MM.1S (cell line): ENCODE results near the gene YPEL1.
A peak's percentile ranks its signal among the peaks of the same experiment; 100 is the strongest.

ENCODE experiments used
- DNase-seq: peaks from one replicate; pipeline ENCODE4 v3.0.0-alpha.2; 2015
- H2AFZ ChIP-seq: fragments of 300-600 bp; sonication (generic); 2 replicates; pipeline ENCODE4 v1.6.0; 2016; ENCODE audit warnings: antibody characterized with exemption, low read length
- H3F3A ChIP-seq: fragments of 300-600 bp; sonication (generic); 2 replicates; pipeline ENCODE4 v1.6.1; 2016; ENCODE audit warnings: mild to moderate bottlenecking, antibody characterized with exemption, low read length, moderate library complexity, mixed read lengths; ENCODE audit not compliant: insufficient read depth
- H3K27ac ChIP-seq: fragments of 300-600 bp; sonication (generic); 2 replicates; pipeline ENCODE4 v1.5.1; 2016; ENCODE audit warnings: mild to moderate bottlenecking, low read length
- H3K27me3 ChIP-seq: fragments of 300-600 bp; sonication (generic); replicated peaks from 2 replicates; pipeline ENCODE4 v1.6.0; 2016; ENCODE audit warnings: low read length; ENCODE audit not compliant: insufficient read depth
- H3K36me3 ChIP-seq: fragments of 300-600 bp; sonication (generic); replicated peaks from 2 replicates; pipeline ENCODE4 v1.6.1; 2016; ENCODE audit warnings: mild to moderate bottlenecking, low read length, mixed read lengths; ENCODE audit not compliant: insufficient read depth
- H3K4me1 ChIP-seq: fragments of 300-600 bp; sonication (generic); 2 replicates; pipeline ENCODE4 v1.6.1; 2016; ENCODE audit warnings: low read length, mixed read lengths
- H3K4me2 ChIP-seq: fragments of 300-600 bp; sonication (generic); 2 replicates; pipeline ENCODE4 v1.6.0; 2016; ENCODE audit warnings: low read depth, low read length
- H3K4me3 ChIP-seq: fragments of 300-600 bp; sonication (generic); 2 replicates; pipeline ENCODE4 v1.5.1; 2016; ENCODE audit warnings: low read length, mixed read lengths
- H3K79me2 ChIP-seq: fragments of 300-600 bp; sonication (generic); 2 replicates; pipeline ENCODE4 v1.6.1; 2016; ENCODE audit warnings: mixed run types, low read length, mixed read lengths
- H3K9ac ChIP-seq: fragments of 300-600 bp; sonication (generic); 2 replicates; pipeline ENCODE4 v1.6.1; 2016; ENCODE audit warnings: low read length, mixed read lengths
- H3K9me2 ChIP-seq: fragments of 300-600 bp; sonication (generic); replicated peaks from 2 replicates; pipeline ENCODE4 v1.6.1; 2016; ENCODE audit warnings: mild to moderate bottlenecking, low read length, mixed read lengths; ENCODE audit not compliant: insufficient read depth
- H3K9me3 ChIP-seq: fragments of 300-600 bp; sonication (generic); replicated peaks from 2 replicates; pipeline ENCODE4 v1.6.1; 2016; ENCODE audit warnings: mild to moderate bottlenecking, low read length, mixed read lengths; ENCODE audit not compliant: insufficient read depth
- H4K20me1 ChIP-seq: fragments of 300-600 bp; sonication (generic); 2 replicates; pipeline ENCODE4 v1.6.1; 2016; ENCODE audit warnings: mild to moderate bottlenecking, low read length, moderate library complexity, mixed read lengths; ENCODE audit not compliant: insufficient read depth
- EZH2 ChIP-seq: fragments of 300-600 bp; sonication (generic); optimal IDR thresholded peaks from 2 replicates; pipeline ENCODE3; 2017; ENCODE audit warnings: low read depth, mild to moderate bottlenecking, antibody characterized with exemption, low read length, mixed read lengths
- EZH2phosphoT487 ChIP-seq: fragments of 300-600 bp; sonication (generic); IDR thresholded peaks from 2 replicates; pipeline ENCODE4 v1.6.1; 2018; ENCODE audit warnings: antibody characterized with exemption, low read length
- TF ChIP-seq, protein P1 (sequence below): fragments of 300-600 bp; sonication (generic); IDR thresholded peaks from 2 replicates; pipeline ENCODE4 v1.5.1; 2016; ENCODE audit warnings: antibody characterized with exemption, low read length, mixed read lengths

Gene YPEL1

DNA sequence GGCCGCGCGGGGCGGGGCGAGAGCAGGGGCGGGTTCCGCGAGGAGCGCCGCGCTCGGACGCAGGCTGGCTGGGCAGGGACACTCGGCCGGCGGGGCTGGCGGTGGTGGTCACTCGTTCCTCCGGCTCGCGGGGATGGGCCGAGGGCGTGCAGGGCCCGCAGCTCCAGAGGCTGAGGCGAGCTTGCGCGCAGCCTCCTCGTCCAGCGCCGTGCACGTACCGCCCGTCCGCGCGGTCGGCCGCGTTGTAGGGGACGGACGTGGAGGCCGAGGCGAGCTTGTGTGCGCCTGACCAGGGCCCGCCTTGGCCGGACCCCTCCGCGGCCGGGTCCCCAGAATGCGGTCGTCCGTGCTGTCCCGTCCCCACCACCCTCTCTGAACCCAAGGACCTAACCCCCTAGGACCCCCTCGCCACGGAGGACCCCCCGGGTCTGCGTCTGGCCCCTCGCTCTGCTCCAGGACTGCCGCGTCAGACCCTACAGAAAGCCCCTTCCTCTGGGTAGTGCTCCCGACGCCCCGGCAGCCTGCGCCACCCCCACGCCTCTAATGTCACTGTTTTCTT, 569 bp upstream of the YPEL1 start:
- no peak overlapping the region for H3K4me3 ChIP-seq
- no peak overlapping the region for H3K27ac ChIP-seq
- TF ChIP-seq EZH2phosphoT487 (no peak), EZH2 (no peak)
- TF ChIP-seq, protein P1, sequence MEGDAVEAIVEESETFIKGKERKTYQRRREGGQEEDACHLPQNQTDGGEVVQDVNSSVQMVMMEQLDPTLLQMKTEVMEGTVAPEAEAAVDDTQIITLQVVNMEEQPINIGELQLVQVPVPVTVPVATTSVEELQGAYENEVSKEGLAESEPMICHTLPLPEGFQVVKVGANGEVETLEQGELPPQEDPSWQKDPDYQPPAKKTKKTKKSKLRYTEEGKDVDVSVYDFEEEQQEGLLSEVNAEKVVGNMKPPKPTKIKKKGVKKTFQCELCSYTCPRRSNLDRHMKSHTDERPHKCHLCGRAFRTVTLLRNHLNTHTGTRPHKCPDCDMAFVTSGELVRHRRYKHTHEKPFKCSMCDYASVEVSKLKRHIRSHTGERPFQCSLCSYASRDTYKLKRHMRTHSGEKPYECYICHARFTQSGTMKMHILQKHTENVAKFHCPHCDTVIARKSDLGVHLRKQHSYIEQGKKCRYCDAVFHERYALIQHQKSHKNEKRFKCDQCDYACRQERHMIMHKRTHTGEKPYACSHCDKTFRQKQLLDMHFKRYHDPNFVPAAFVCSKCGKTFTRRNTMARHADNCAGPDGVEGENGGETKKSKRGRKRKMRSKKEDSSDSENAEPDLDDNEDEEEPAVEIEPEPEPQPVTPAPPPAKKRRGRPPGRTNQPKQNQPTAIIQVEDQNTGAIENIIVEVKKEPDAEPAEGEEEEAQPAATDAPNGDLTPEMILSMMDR: no peak
- H3K27me3 ChIP-seq: no peaks in the 10 kb centered on the region
- no peaks in the 10 kb centered on the region for H3F3A ChIP-seq
- no peaks in the 10 kb centered on the region for H3K9me3 ChIP-seq
- H3K4me2 ChIP-seq: peak overlapping the region; percentile 60
- no peaks in the 10 kb centered on the region for H4K20me1 ChIP-seq
- H3K79me2 ChIP-seq: no peaks in the 10 kb centered on the region
- H3K4me1 ChIP-seq: peaks cover 9% of the 10 kb centered on the region; the same call in 1 of the 2 replicates
- DNase-seq: no peak
- no peaks in the 10 kb centered on the region for H3K9me2 ChIP-seq
- H3K9ac ChIP-seq: no peak overlapping the region
- H3K36me3 ChIP-seq: no peaks in the 10 kb centered on the region
- no peak overlapping the region for H2AFZ ChIP-seq

DNA sequence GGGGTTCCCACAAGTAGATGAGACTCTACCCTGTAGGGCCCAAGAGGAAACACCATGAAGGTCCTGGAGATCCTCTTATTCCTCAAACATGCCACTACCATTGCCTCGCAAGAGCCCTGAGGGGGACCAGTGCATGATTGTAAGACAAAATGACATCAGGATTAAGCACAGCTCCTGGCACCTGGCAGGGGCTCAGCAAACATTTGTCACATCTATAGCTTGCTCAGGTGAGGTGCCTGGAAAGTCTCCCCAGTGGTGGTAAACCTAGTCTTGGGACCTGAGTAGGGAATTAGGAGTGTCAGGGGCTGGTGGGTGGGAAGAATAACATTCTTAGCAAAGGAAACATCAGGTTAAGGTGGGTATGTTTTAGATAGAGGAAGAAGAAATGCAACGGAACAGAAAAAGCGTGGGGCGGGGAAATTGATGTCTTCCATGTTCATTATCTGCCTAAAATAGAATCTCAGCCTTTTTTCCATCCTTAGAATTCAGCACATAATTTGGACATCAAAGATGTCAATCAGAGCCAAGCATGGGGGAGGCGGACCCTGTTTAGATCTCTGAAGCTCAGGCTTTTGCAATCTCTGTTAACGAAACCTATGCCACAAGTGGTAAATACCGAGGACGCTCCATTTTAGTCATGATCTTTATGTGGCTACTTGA, 924 bp downstream of the YPEL1 start:
- no peaks in the 10 kb centered on the region for H3F3A ChIP-seq
- peak overlapping the region; percentile 65 for H3K4me3 ChIP-seq
- no peaks in the 10 kb centered on the region for H3K27me3 ChIP-seq
- peak overlapping the region; percentile 74 for H3K4me2 ChIP-seq
- H3K9ac ChIP-seq: peak overlapping the region; percentile 59; the same call in 1 of the 2 replicates
- H2AFZ ChIP-seq: peak overlapping the region; percentile 79
- H3K4me1 ChIP-seq: peaks cover 9% of the 10 kb centered on the region; the same call in 1 of the 2 replicates
- no peaks in the 10 kb centered on the region for H3K9me3 ChIP-seq
- H3K9me2 ChIP-seq: no peaks in the 10 kb centered on the region
- H3K79me2 ChIP-seq: no peaks in the 10 kb centered on the region
- DNase-seq: peak; percentile 37
- no peak for TF ChIP-seq EZH2
- no peak for TF ChIP-seq EZH2phosphoT487
- TF ChIP-seq, protein P1: no peak
- peak overlapping the region; percentile 34; the same call in 1 of the 2 replicates for H3K27ac ChIP-seq
- no peaks in the 10 kb centered on the region for H4K20me1 ChIP-seq
- no peaks in the 10 kb centered on the region for H3K36me3 ChIP-seq

DNA sequence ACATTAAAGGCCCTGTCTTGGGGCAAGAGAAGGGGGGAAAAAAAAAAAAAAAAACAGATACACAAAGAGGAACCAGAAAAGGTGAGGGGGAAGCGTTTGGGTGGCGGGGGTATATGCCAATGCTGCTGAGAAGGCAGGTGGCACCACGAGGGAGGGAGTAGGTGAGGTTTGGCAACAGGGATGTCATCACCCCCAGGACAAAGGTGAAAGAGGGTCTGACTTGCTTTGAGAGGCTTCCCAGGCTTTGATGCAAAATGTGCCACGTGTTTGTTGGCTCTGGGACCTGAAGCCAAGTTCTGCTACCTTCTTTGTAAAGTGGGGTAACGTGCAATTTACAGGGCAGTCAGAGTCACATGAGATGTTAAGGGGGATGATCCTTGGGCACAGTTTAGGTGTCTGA, 4.1 kb downstream of the YPEL1 start:
- no peaks in the 10 kb centered on the region for H3F3A ChIP-seq
- no peak overlapping the region for H3K27ac ChIP-seq
- no peaks in the 10 kb centered on the region for H3K79me2 ChIP-seq
- no peak overlapping the region for H3K4me3 ChIP-seq
- H3K36me3 ChIP-seq: no peaks in the 10 kb centered on the region
- no peak overlapping the region for H3K4me2 ChIP-seq
- H2AFZ ChIP-seq: no peak overlapping the region
- TF ChIP-seq EZH2phosphoT487 (no peak), EZH2 (no peak)
- TF ChIP-seq, protein P1: no peak
- DNase-seq: no peak
- no peaks in the 10 kb centered on the region for H3K27me3 ChIP-seq
- no peaks in the 10 kb centered on the region for H4K20me1 ChIP-seq
- H3K9me3 ChIP-seq: no peaks in the 10 kb centered on the region
- no peak overlapping the region for H3K9ac ChIP-seq
- no peaks in the 10 kb centered on the region for H3K9me2 ChIP-seq
- H3K4me1 ChIP-seq: peaks cover 9% of the 10 kb centered on the region; the same call in 1 of the 2 replicates
